Esophagus muscularis mucosa (tissue), 4 donors: ENCODE measurements around the gene C2orf92.

Source experiments
- EP300 ChIP-seq: sonication (generic); formaldehyde crosslinking; IDR thresholded peaks from one replicate; pipeline ENCODE4 v1.6.1; 2017; ENCODE audit warnings: antibody characterized with exemption
- POLR2A ChIP-seq: fragments of 450-650 bp; IDR thresholded peaks from one replicate; pipeline ENCODE4 v1.6.1; 2017; ENCODE audit warnings: antibody characterized with exemption, moderate library complexity, mild to moderate bottlenecking, low read depth
- POLR2AphosphoS5 ChIP-seq, 2 donors: sonication (generic); formaldehyde crosslinking; IDR thresholded peaks; one replicate each; pipeline ENCODE4 v1.6.1; 2017; ENCODE audit warnings: antibody characterized with exemption in 2 of 2
- TF ChIP-seq, protein P1 (sequence below), 3 experiments: fragments of 200-600 bp in 2 of 3; fragments of 450-650 bp in 1 of 3; sonication (generic) in 2 of 3; IDR thresholded peaks; one replicate each; pipeline ENCODE4 v1.5.1; 2017 to 2019; ENCODE audit warnings: antibody characterized with exemption in 3 of 3, mild to moderate bottlenecking in 2 of 3, moderate library complexity in 1 of 3

DNA sequence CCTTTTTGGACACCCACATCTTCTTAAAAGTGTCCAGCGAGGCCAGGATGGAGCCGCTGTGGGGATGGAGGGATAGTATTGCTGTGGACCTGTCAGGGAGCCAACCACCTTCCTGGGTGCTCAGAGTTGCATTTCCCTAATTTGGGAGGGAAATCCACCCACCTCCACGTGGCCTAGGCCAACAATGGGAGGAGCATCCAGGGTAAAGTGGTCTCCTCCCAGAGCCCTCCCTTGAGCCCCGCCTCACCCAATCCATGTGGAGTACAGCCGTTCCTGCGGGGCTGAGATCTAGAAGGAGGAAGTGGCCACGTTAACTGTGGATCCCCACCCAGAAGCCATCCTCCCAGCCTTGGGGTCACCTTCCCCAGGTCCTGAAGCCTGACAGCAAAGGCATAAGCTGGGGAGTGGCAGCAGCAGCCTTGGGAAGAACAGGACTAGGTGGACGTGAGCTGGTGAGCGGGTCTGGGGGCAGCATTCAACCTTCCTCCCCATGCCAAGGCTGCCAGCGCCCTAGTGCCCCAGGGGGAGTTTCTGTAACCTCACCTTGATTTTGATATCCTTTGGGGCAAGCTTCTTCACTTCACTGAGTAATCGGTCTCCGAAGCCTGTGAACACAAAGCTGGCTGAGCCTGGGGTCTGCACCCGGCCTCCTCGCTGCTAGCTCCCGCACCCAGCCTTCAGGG is 12.5 kb upstream of the C2orf92 start:
- no peak for TF ChIP-seq EP300
- TF ChIP-seq, protein P1, sequence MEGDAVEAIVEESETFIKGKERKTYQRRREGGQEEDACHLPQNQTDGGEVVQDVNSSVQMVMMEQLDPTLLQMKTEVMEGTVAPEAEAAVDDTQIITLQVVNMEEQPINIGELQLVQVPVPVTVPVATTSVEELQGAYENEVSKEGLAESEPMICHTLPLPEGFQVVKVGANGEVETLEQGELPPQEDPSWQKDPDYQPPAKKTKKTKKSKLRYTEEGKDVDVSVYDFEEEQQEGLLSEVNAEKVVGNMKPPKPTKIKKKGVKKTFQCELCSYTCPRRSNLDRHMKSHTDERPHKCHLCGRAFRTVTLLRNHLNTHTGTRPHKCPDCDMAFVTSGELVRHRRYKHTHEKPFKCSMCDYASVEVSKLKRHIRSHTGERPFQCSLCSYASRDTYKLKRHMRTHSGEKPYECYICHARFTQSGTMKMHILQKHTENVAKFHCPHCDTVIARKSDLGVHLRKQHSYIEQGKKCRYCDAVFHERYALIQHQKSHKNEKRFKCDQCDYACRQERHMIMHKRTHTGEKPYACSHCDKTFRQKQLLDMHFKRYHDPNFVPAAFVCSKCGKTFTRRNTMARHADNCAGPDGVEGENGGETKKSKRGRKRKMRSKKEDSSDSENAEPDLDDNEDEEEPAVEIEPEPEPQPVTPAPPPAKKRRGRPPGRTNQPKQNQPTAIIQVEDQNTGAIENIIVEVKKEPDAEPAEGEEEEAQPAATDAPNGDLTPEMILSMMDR (IDR thresholded peaks at IDR 0.05) = no peak
- TF ChIP-seq POLR2A = no peak
- no peak for TF ChIP-seq POLR2AphosphoS5 (IDR thresholded peaks at IDR 0.05)
